ENCODE data around the gene CFDP1.
"Not testable (repeated sequence)": the region's sequence is repeated elsewhere in the genome, so short reads cannot be mapped to it uniquely, and the experiment has no call there.

Gene CFDP1

GRCh38 chr16:75279305-75279704 lies 154.0 kb downstream of the CFDP1 start:
- DNase-seq (ENCODE audit: low read depth in 1 of 2, low spot score in 1 of 2) = no peak
- Histone ChIP-seq H3K4me3 (replicated peaks; ENCODE audit: insufficient read depth, low read length) (no peak overlapping the region), H3K27ac (replicated peaks) (no peak overlapping the region), H3K27me3 (ENCODE audit: insufficient read depth, poor library complexity, severe bottlenecking) (peaks cover 61% of the 10 kb centered on the region)
- TF ChIP-seq SPI1 (IDR thresholded peaks at IDR 0.05; ENCODE audit: borderline replicate concordance, low read depth) (no peak), GABPA (IDR thresholded peaks at IDR 0.05; ENCODE audit: low read depth) (no peak), POLR2AphosphoS5 (IDR thresholded peaks at IDR 0.05; ENCODE audit: low read depth) (no peak), REST (IDR thresholded peaks at IDR 0.05; ENCODE audit: insufficient replicate concordance, low read depth) (no peak), CTCF (IDR thresholded peaks at IDR 0.05; ENCODE audit: insufficient read depth, low read length) (no peak)

- DNase-seq (ENCODE audit: low read depth in 1 of 2, low spot score in 1 of 2) = no peak
- no peak overlapping the region for H3K27ac ChIP-seq (replicated peaks)
- H3K4me3 ChIP-seq (replicated peaks; ENCODE audit: insufficient read depth, low read length) = no peak overlapping the region
Measured at GRCh38 chr16:75273054-75273925, 160.0 kb downstream of the CFDP1 start.

GRCh38 chr16:75272629-75273028 lies 160.7 kb downstream of the CFDP1 start:
- DNase-seq (ENCODE audit: low read depth in 1 of 2, low spot score in 1 of 2); H3K4me3 ChIP-seq (replicated peaks; ENCODE audit: insufficient read depth, low read length); H3K27ac ChIP-seq (replicated peaks): not testable (repeated sequence)
- peaks cover 52% of the 10 kb centered on the region for H3K27me3 ChIP-seq (ENCODE audit: insufficient read depth, poor library complexity, severe bottlenecking)

More at GRCh38 chr16:75273054-75273925, 160.0 kb downstream of the CFDP1 start:
- TF ChIP-seq REST (IDR thresholded peaks at IDR 0.05; ENCODE audit: insufficient replicate concordance, low read depth) (no peak), GABPA (IDR thresholded peaks at IDR 0.05; ENCODE audit: low read depth) (no peak), CTCF (IDR thresholded peaks at IDR 0.05; ENCODE audit: insufficient read depth, low read length) (no peak), SPI1 (IDR thresholded peaks at IDR 0.05; ENCODE audit: borderline replicate concordance, low read depth) (no peak), POLR2AphosphoS5 (IDR thresholded peaks at IDR 0.05; ENCODE audit: low read depth) (no peak)
- peaks cover 51% of the 10 kb centered on the region for H3K27me3 ChIP-seq (ENCODE audit: insufficient read depth, poor library complexity, severe bottlenecking)

- TF ChIP-seq CTCF (IDR thresholded peaks at IDR 0.05; ENCODE audit: insufficient read depth, low read length) = no peak
- TF ChIP-seq REST (IDR thresholded peaks at IDR 0.05; ENCODE audit: insufficient replicate concordance, low read depth) = no peak
- no peak for TF ChIP-seq GABPA (IDR thresholded peaks at IDR 0.05; ENCODE audit: low read depth)
- no peak for TF ChIP-seq POLR2AphosphoS5 (IDR thresholded peaks at IDR 0.05; ENCODE audit: low read depth)
- TF ChIP-seq SPI1 (IDR thresholded peaks at IDR 0.05; ENCODE audit: borderline replicate concordance, low read depth) = no peak; the same call in 1 of the 2 replicates
- Histone ChIP-seq H3K27me3 (ENCODE audit: insufficient read depth, poor library complexity, severe bottlenecking) (peaks cover 48% of the 10 kb centered on the region), H3K4me3 (replicated peaks; ENCODE audit: insufficient read depth, low read length) (no peak overlapping the region), H3K27ac (replicated peaks) (no peak overlapping the region)
- peak in 1 of 2 experiments; percentile 61 for DNase-seq (ENCODE audit: low read depth in 1 of 2, low spot score in 1 of 2)
Measured at GRCh38 chr16:75272097-75272551, 161.2 kb downstream of the CFDP1 start.
